CD4-positive, alpha-beta T cell treated with Interleukin-1 beta for 1 hour (primary cell): Measurements from ENCODE around the gene KLF13.

Source experiments
- DNase-seq, 2 donors: peaks; one replicate each; pipeline ENCODE4 v3.0.0-alpha.2; 2020 to 2022

KLF13 gene

GRCh38 chr15:31366169-31366734 lies 39.6 kb downstream of the KLF13 start:
- DNase-seq = no peak

GRCh38 chr15:31367021-31367729 lies 40.5 kb downstream of the KLF13 start:
- DNase-seq = no peak

- no peak for DNase-seq
Observed at GRCh38 chr15:31367730-31368344, 41.2 kb downstream of the KLF13 start.

- DNase-seq = no peak
Observed at GRCh38 chr15:31369727-31370126, 43.1 kb downstream of the KLF13 start.

- DNase-seq = no peak
Observed at GRCh38 chr15:31371520-31372240, 45.0 kb downstream of the KLF13 start.

GRCh38 chr15:31372635-31373091 lies 46.0 kb downstream of the KLF13 start:
- DNase-seq = no peak

- DNase-seq = no peak
Observed at GRCh38 chr15:31373096-31373865, 46.6 kb downstream of the KLF13 start.

- no peak for DNase-seq
Observed at GRCh38 chr15:31373970-31374369, 47.3 kb downstream of the KLF13 start.

- no peak for DNase-seq
Observed at GRCh38 chr15:31374489-31374888, 47.9 kb downstream of the KLF13 start.

- DNase-seq = no peak
Observed at GRCh38 chr15:31374986-31375385, 48.4 kb downstream of the KLF13 start.

- DNase-seq = no peak
Observed at GRCh38 chr15:31375772-31376171, 49.1 kb downstream of the KLF13 start.

- DNase-seq = no peak
Observed at GRCh38 chr15:31376511-31376910, 49.9 kb downstream of the KLF13 start.

GRCh38 chr15:31377030-31377429 lies 50.4 kb downstream of the KLF13 start:
- no peak for DNase-seq

- DNase-seq = no peak
Observed at GRCh38 chr15:31378363-31378903, 51.8 kb downstream of the KLF13 start.

- DNase-seq = no peak
Observed at GRCh38 chr15:31379042-31379441, 52.4 kb downstream of the KLF13 start.

GRCh38 chr15:31379577-31379976 lies 52.9 kb downstream of the KLF13 start:
- no peak for DNase-seq

GRCh38 chr15:31381801-31382712 lies 55.4 kb downstream of the KLF13 start:
- DNase-seq = no peak

GRCh38 chr15:31382713-31383045 lies 56.0 kb downstream of the KLF13 start:
- DNase-seq = no peak

GRCh38 chr15:31383139-31383538 lies 56.5 kb downstream of the KLF13 start:
- DNase-seq = no peak

- no peak for DNase-seq
Observed at GRCh38 chr15:31384568-31384967, 57.9 kb downstream of the KLF13 start.

GRCh38 chr15:31385736-31386135 lies 59.1 kb downstream of the KLF13 start:
- no peak for DNase-seq

GRCh38 chr15:31387092-31387478 lies 60.5 kb downstream of the KLF13 start:
- DNase-seq = peak in 1 of 2 donors; percentile 36
